PC-9 (cell line): Measurements from ENCODE around the gene OR4D6. TPM values are rescaled to one million over a fixed set of nuclear protein-coding genes. Genes with fewer than 3 reads are reported as not detected.

Experiments
- Bru-seq: library from RNA; stranded (reverse); fragments of 400-500 nt; gene quantifications from one replicate; lab custom pipeline; 2021; lab: Mats Ljungman, UMichigan
- BruChase-seq, 2 experiments: library from RNA; stranded (reverse); fragments of 400-500 nt; gene quantifications; one replicate each; lab custom pipeline; 2021; lab: Mats Ljungman, UMichigan
- BruUV-seq: library from RNA; stranded (reverse); fragments of 400-500 nt; replicated peaks from 2 replicates; lab custom pipeline; 2021; lab: Mats Ljungman, UMichigan
- CTCF ChIA-PET: fragments of 300-600 bp; sonication (Branson Sonifier 250); formaldehyde crosslinking; loops from one replicate; lab custom pipeline; 2022; ENCODE audit warnings: antibody characterized with exemption; lab: Charles Lee
- POLR2A ChIA-PET: fragments of 300-600 bp; sonication (Branson Sonifier 250); formaldehyde crosslinking; loops from one replicate; lab custom pipeline; 2022; ENCODE audit warnings: antibody characterized with exemption; ENCODE audit not compliant: unreplicated experiment; lab: Charles Lee
- DNase-seq, 2 experiments: peaks; one replicate each; pipeline versions ENCODE4 v3.0.0 to v3.0.0-alpha.2; 2015 to 2022; ENCODE audit warnings: mixed read lengths in 1 of 2
- H2AFZ ChIP-seq: fragments of 200-600 bp; sonication (generic); 2 replicates; pipeline ENCODE4 v1.8.1; 2017; ENCODE audit warnings: antibody characterized with exemption
- H3F3A ChIP-seq: fragments of 200-600 bp; sonication (generic); 2 replicates; pipeline ENCODE4 v1.8.1; 2017; ENCODE audit warnings: antibody characterized with exemption, mild to moderate bottlenecking, low read depth; ENCODE audit not compliant: insufficient read depth
- H3K27ac ChIP-seq: fragments of 200-600 bp; sonication (generic); 2 replicates; pipeline ENCODE4 v1.6.1; 2016; ENCODE audit warnings: mixed run types
- H3K27me3 ChIP-seq: fragments of 200-600 bp; sonication (generic); 2 replicates; pipeline ENCODE4 v1.6.1; 2016; ENCODE audit warnings: low read depth, mixed run types; ENCODE audit not compliant: insufficient read depth
- H3K36me3 ChIP-seq: fragments of 200-600 bp; sonication (generic); 2 replicates; pipeline ENCODE4 v1.6.1; 2016; ENCODE audit warnings: low read depth, mixed run types
- H3K4me1 ChIP-seq: fragments of 200-600 bp; sonication (generic); replicated peaks from 2 replicates; pipeline ENCODE4 v1.6.1; 2016; ENCODE audit warnings: mixed run types; ENCODE audit not compliant: insufficient read depth
- H3K4me2 ChIP-seq: fragments of 200-600 bp; sonication (generic); 2 replicates; pipeline ENCODE4 v1.6.1; 2017; ENCODE audit warnings: mixed run types
- H3K4me3 ChIP-seq: fragments of 200-600 bp; sonication (generic); 2 replicates; pipeline ENCODE4 v1.6.1; 2016; ENCODE audit warnings: mixed run types
- H3K79me2 ChIP-seq: fragments of 200-600 bp; sonication (generic); 2 replicates; pipeline ENCODE4 v1.6.1; 2017; ENCODE audit warnings: low read depth, mixed run types
- H3K9me2 ChIP-seq: fragments of 200-600 bp; sonication (generic); 2 replicates; pipeline ENCODE4 v1.8.1; 2017; ENCODE audit warnings: mild to moderate bottlenecking; ENCODE audit not compliant: insufficient read depth
- H3K9me3 ChIP-seq: fragments of 200-600 bp; sonication (generic); 2 replicates; pipeline ENCODE4 v1.8.1; 2016; ENCODE audit warnings: low read depth; ENCODE audit not compliant: insufficient read depth
- H4K20me1 ChIP-seq: fragments of 200-600 bp; sonication (generic); 2 replicates; pipeline ENCODE4 v1.8.1; 2017; ENCODE audit not compliant: insufficient read depth
- CTCF ChIP-seq: fragments of 200-600 bp; sonication (generic); conservative IDR thresholded peaks from 2 replicates; pipeline ENCODE4 v1.6.1; 2017; ENCODE audit warnings: mixed run types, antibody characterized with exemption, mild to moderate bottlenecking, moderate library complexity
- EZH2 ChIP-seq: fragments of 200-600 bp; sonication (generic); IDR thresholded peaks from 2 replicates; pipeline ENCODE4 v1.8.0; 2017; ENCODE audit warnings: antibody characterized with exemption, low read depth
- intact Hi-C: fragments of 100-400 bp; cut with micrococcal nuclease; formaldehyde crosslinking; loops from one replicate; pipeline ENCODE4 v1.10.0; 2022; ENCODE audit not compliant: unreplicated experiment
- long read RNA-seq: library from polyadenylated mRNA; stranded (forward); transcript quantifications from one replicate; pipeline ENCODE4 v2.0.0, GENCODE V29; 2022
- total RNA-seq: library from RNA; stranded (reverse); gene quantifications from 2 replicates; pipeline ENCODE4 v1.2.3, GENCODE V29; 2021

OR4D6 gene
- total RNA-seq = not detected in 2 replicates
- Bru-seq, nascent RNA = not detected
- not detected for BruChase-seq, experiment 1, labeled RNA remaining after a 2-hour chase
- not detected for BruChase-seq, experiment 2, labeled RNA remaining after a 6-hour chase
- long read RNA-seq = 0 reads

DNA sequence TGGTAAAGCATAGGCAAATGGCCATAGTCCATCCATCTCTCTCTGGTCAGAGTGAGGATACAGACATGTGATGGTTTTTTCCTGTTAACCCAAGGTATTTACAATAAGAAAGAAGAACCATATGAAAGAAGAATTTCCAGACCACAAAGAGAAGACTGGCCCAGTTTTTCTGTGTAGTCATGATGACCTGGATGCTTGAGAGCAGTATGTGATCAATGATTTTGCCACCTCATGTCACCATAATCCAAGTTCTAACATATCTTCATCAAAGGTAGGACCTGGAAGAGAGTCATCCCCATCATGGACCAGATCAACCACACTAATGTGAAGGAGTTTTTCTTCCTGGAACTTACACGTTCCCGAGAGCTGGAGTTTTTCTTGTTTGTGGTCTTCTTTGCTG lies at the start of gene OR4D6:
TSS of gene OR4D6 (plus strand) at position 301 of the 400 bp plus-strand sequence. CDS start at position 301, 0 bp downstream.
- Histone ChIP-seq H3K4me3 (no peak within 1 kb of the TSS), H3K27me3 (peaks cover 56% of the 10 kb centered on the region), H3K9me2 (no peaks in the 10 kb centered on the region), H4K20me1 (no peaks in the 10 kb centered on the region), H3K79me2 (no peaks in the 10 kb centered on the region), H3K36me3 (no peaks in the 10 kb centered on the region), H3K27ac (no peak within 1 kb of the TSS), H3K4me2 (no peak within 1 kb of the TSS), H3K4me1 (no peaks in the 10 kb centered on the region), H3F3A (no peaks in the 10 kb centered on the region), H2AFZ (no peak within 1 kb of the TSS), H3K9me3 (no peaks in the 10 kb centered on the region)
- DNase-seq = no peak
- CTCF ChIA-PET = no interaction called here
- intact Hi-C loops = no loop called here
- TF ChIP-seq EZH2 (no peak), CTCF (no peak)
- no TSS peak for BruUV-seq
- POLR2A ChIA-PET = no interaction called here

DNA sequence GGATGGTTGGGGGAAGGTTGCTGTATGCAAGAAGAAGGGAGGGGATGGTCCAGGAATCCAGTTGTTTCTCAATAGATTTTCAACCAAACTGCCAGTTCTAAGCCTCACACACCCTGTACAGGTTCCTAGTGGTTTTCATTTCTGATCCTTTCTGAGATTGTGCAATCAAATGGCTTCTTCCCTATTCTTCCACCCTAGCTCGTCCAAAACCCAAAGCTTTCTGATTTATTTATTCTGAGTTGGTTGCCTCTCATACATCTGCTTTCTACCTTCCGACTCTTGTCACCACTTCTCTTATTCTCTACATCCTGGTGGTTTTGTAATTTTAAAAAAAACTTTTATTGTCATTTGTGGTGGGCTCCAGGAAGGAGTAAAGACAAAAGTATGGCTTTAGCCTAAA lies 43.1 kb upstream of the OR4D6 start:
- H3K4me2 ChIP-seq = no peak overlapping the region
- POLR2A ChIA-PET = no interaction called here
- no TSS peak for BruUV-seq
- H3K4me3 ChIP-seq = no peak overlapping the region
- H3K4me1 ChIP-seq = no peaks in the 10 kb centered on the region
- no peaks in the 10 kb centered on the region for H3K36me3 ChIP-seq
- H3K27me3 ChIP-seq = 0 out of 2 replicates have a peak, but pooled peaks cover 6% of the 10 kb centered on the region
- no peaks in the 10 kb centered on the region; the same call in 1 of the 2 replicates for H3K9me2 ChIP-seq
- no peaks in the 10 kb centered on the region; the same call in 1 of the 2 replicates for H3K9me3 ChIP-seq
- intact Hi-C loops = no loop called here
- CTCF ChIA-PET = no interaction called here
- no peaks in the 10 kb centered on the region for H4K20me1 ChIP-seq
- H3F3A ChIP-seq = no peaks in the 10 kb centered on the region
- no peak overlapping the region for H2AFZ ChIP-seq
- DNase-seq = no peak
- TF ChIP-seq EZH2 (no peak), CTCF (no peak)
- no peaks in the 10 kb centered on the region for H3K79me2 ChIP-seq
- H3K27ac ChIP-seq = no peak overlapping the region

- Histone ChIP-seq H3K27me3 (0 out of 2 replicates have a peak, but pooled peaks cover 14% of the 10 kb centered on the region), H3F3A (no peaks in the 10 kb centered on the region), H3K4me1 (no peaks in the 10 kb centered on the region), H2AFZ (no peak overlapping the region), H3K79me2 (no peaks in the 10 kb centered on the region), H3K36me3 (no peaks in the 10 kb centered on the region), H4K20me1 (no peaks in the 10 kb centered on the region), H3K27ac (no peak overlapping the region), H3K9me3 (no peaks in the 10 kb centered on the region), H3K9me2 (no peaks in the 10 kb centered on the region; the same call in 1 of the 2 replicates), H3K4me3 (no peak overlapping the region), H3K4me2 (no peak overlapping the region)
- POLR2A ChIA-PET = no interaction called here
- TF ChIP-seq EZH2 (no peak), CTCF (no peak)
- BruUV-seq = no TSS peak
- intact Hi-C loops = no loop called here
- CTCF ChIA-PET = no interaction called here
- no peak for DNase-seq
Observed at GRCh38 chr11:59415111-59415510, 41.6 kb upstream of the OR4D6 start.
